HG02623 (cell line): ENCODE data around the gene FER1L5.

Experiments
- ATAC-seq: cut with Tn5 transposase; IDR thresholded peaks from one replicate; pipeline ENCODE4 v1.9.1; 2021; ENCODE audit warnings: moderate library complexity; ENCODE audit not compliant: unreplicated experiment

The FER1L5 gene

DNA sequence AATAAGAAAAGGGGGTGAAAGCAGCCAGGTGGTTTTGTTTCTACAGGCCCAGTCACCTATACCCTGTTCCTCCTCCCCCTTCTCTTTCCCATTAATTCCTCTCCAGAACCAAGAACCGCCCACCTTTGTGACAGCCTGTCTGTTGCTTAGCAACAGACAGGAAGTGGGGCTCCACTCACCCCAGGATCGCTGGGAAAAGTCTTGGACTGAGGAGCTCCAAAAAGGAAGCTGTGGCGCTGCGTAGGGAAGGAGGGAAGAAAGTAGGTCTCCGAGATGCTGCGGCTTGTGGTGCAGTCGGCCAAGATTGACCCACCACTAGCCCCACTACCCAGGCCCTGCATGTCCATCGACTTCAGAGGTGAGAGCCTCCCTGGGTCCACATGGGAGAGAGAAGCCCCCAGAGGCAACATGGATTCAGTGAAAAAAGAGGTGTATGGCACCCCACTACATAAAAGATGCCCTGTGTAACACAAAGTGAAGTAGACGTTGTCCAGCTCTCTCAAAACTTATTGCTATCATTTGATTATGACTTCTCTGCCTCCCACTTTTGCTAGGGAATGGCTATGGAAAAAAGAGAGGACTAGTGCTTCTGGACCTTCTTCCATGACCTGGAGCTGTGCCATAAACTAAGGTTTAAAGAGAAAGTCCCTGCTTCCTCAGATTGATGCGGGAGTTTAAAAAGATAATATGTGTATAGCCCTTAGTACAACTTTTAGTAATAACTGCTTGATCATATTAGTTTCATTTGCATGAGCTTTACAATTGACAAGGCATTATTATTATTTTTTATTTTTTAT lies at the start of gene FER1L5:
TSS of gene FER1L5 (plus strand) at position 201 of the 797 bp plus-strand sequence. CDS start at position 274, 73 bp downstream.
- no peak for ATAC-seq

DNA sequence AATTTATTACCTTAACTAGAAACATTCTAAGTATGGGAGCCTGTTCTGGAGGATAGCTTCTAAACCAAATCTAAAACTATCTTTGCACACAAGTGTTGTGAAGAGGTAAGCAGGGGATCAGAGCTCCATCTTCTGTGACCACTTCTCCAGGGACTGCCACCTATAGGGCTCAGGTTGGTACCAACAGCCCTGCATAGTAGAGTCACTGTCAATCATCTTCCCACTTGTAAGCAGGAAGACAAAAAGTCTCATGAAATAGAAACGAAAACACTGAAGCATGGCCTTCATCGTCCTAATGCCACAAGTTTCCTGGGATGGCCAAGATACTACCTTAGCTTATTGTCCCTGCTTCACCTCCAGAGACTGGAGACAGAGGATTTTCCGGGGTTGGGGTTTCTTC lies 48.3 kb upstream of the FER1L5 start:
- ATAC-seq, result no peak

DNA sequence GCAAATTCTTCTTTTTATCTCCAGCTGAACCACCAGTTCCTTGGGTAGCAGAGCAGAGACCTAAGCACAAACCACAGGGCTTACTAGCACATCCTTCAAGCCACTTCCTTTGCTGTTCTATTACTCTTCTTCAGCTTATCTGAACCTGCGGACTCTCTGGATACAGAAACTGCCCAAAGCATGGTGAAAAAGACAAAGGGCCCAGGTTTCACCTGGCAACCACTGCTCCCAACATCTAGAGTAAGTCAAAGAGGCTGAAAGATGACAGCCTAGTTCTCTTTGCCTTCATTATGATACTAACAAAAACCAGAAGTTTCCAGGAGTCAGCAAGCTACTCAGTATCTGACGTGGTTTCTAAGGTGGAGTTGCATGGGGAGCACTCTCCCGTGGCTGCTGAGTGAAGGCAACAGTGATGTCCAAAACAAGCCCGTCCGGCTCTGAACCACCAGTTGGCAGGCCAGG lies 47.8 kb upstream of the FER1L5 start:
- no peak for ATAC-seq

DNA sequence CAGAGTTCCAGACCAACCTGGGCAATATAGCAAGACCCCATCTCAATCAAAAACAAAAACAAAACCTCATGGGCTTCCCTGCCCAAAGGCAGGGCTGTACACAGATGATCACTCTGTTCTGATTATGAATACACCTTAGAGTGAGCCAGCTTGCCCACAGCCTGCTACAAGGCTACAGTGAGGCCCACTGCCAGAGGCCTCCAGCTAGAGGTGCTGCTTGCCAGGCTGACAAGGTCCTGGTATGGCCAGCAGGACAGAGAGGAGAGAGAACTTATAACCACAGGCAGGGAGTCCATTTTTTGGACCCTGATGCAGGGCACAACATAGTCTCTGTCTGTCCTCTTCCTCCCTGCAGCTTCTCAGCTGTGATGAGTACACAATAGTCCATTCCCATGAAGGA lies 46.0 kb upstream of the FER1L5 start:
- ATAC-seq, result no peak

DNA sequence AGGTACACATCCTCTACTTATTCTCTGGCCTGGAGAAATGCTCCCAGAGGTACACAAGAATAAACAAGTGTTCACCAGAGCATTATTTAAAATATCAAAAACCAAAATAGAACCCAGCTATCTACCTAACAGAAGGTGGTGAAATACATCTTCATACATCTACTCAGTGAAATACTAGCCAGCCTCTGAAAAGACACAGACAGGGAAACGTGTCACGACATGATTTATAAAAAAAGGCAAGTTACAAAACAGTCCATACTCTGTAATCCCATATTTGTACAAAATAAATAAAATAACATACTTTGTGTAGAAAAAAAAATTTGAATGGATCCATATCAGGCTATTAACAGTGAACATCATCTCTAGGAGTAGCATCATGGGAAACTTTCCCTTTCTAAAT lies 42.6 kb upstream of the FER1L5 start:
- no peak for ATAC-seq

DNA sequence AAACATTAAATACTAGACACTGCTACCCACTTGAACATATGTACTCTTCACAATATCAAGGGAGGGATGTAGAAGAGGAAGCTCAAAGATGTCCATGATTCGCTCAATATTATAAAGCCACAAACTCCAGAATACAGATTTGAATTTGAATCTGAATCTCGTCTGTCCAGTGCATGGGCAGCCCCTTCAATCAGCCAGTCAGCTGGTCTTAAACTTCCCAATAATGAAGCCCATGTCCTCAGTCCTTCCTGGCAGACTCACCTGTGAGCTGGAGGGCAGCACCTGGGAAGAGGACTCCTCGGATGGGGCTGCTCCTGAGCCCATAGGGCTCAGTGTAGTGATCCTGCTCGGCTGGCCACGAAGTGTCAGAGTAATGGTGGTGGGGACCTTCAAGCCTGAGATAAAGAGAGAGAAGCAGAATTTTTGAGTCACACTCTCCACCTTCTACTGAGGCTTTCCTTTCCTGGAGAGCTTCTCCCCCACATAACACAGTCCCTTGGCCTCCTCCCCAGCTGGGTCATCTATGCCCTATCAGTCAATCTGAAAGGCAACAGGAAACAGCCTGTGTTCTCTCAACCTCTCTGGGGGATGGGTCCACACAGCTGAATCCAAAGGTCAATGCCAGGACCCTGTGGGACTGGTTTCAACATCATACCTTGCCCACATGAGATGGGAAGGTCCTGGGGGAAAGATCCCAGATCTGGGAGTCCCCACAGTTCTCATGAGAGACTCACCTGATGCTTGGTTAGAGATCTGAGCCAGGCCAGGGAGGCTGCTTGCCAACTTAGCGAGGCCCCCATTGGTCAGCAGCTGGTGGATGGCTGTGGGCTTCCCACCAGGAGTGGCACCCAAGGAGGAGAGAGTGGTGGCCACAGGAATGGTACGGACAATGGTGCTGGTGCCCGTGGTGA lies 40.9 kb upstream of the FER1L5 start:
- ATAC-seq, result no peak

DNA sequence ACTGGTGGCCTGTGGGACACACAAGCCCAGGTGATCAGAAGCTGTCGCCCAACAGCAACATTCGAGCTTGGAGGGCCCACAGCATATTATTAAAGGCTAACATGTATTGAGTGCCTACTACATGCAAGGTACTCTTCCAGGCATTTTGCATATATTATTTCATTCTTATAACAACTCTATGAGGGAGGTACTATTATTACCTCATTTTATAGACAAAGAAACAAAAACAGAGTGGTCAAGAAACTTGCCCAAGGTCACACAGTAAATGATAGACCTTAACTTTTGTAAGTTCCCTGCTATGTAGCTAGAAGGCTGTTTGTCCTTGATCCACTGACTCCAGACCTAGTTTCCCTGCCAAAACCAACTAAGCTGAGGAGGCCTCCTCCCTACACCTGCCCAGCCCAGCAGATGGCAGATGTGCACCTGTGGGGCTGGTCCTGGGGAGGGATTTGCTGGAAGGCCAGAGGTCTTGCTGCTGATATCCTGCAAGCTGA lies 40.2 kb upstream of the FER1L5 start:
- ATAC-seq, result no peak

DNA sequence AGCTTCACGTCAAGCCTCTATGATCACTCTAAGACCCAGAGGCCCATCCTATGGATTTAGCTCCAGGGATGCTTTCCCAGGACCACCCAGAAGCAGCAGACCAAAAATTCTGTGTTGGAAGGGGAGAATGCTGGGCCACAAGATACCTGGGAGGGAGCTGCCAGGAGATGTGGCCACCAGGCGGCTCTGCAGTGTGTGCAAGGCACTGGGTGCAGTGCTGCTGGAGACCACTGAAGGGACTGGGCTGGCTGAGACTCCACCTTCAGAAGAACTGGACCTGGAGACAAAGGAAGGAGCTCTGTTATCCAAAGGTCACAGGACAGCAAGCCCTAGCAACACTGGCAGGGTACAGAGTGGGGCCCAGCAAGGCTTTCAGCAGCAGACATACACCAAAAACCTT lies 38.5 kb upstream of the FER1L5 start:
- no peak for ATAC-seq

DNA sequence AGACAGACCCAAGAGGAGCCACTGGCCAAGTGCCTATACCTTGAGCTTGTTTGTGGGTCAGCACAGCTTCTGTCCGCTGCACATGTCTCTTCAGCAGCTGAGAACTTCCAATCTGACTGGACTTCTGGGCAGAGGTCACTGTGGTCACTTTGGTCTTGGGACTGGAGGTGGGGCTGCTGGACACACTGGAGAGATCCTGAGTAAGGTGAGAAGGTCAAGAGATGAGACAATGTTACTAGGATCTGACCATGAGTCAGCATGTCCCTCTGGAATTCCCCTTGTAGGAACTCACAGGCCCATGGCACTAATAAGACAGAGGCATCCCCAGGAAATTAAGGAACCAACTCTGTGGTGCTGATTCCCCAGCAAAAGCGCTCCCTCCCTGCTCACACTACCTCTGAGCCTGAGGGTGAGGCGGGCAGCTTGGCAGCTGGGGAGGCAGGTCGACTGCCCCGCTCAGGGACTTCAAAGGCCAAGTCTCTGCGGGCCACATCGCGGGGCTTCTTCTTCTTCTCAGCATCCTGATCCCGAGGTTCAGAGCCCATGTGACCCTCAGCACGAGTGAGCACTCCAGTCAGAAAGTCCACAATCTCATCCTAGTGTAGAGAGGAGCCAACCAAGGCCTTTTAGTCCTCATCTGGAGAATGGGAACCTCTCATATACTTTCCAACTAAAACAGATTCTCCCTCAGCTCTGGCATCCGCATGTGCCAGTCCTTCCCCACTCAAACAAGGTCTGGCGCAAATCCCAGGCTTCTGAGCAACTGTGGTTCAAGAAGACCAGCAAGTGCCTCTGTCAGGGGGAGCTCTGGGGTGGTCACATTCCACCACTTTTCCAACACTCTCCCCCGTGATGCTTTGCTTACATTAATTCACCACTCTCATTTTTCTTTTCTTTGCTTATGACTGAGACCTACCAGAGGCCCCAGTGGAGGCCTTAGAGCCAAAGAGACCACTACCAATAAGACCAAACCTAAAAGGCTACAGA lies 33.8 kb upstream of the FER1L5 start:
- no peak for ATAC-seq

DNA sequence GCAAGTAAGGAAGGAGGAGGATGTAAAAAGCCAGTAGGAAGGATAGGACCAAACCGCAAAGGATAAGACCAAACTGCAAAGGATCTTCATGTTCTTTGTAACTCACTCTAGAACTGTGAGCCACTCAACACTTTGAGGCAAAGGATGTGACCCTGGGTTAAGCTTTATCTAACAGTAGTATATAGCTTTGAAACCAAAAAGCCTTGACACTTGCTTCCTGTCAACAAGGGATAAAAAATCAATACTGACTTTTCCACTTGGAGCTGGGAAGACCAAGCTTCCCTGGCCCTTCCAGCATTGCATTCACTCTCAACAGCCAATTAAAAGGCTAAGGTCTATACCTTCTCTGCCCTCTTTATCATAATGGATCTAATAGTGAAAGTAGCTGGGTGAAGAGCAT lies 26.4 kb upstream of the FER1L5 start:
- no peak for ATAC-seq

DNA sequence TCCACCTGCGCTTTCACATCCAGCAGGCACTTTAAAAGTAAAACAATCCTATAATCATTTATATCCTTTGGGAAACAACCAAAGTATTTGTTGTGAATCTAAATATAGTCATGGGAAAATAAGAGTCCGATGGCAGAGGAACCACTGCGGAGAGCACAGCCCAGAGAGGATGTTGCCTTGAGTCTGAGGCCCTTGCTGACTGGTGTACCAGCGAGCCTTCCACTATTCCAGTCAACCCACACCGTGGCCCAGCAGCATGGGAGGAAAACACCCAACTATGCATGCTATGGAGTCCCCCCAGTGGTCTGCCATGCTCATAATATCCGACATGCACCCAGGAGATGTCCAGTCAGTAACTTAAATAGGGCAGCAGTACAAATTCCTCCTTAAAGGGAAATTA lies 26.0 kb upstream of the FER1L5 start:
- ATAC-seq, result no peak

DNA sequence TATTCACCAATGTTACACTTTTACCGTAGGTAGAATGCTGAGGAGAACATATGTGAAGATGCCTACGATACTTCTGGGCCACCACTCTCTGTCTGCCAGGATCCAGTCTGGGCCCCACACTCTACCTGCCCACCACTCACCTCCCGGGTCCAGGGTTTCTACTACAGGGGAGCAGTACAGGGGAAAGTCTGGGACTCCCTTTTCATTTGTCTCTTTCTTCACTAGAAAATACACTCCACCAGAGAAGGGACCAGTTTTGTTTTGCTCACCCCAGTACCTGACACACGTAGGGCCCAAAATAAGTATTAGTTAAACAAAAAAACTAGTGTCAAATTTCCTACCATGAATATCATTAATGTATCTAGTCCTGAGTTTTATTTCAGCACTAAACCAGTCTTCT lies 25.6 kb upstream of the FER1L5 start:
- ATAC-seq, result no peak

DNA sequence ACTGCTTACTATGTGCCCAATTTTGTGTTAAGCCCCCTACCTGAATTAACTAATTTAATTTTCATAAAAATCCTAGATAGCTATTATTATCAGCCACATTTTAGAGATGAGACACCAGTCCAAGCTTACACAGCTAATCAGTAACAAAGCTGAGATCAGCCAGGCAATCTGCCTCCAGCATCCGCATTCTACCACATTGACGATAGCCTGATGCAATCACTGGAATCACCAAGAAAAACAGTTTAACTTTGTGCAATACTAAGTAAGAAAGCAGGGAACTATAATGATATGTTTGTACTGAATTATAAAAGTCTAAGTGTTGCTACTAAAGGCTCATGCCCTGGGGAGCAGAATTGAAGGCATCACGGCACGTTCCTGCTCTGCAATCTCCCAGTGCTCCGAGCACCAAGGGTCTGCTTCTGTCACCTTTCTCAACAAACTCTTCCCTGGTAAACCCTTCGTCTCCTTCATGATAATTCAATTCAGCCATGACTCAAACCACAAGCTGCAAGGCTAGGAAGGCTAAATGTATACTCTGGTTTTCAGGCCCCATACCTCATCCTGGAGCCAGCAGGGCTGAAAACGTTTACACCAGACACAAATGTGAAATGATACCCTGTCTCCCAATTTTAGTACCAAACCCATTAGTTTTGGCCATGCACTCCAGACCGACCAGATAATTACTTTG lies 23.8 kb upstream of the FER1L5 start:
- ATAC-seq, result no peak

DNA sequence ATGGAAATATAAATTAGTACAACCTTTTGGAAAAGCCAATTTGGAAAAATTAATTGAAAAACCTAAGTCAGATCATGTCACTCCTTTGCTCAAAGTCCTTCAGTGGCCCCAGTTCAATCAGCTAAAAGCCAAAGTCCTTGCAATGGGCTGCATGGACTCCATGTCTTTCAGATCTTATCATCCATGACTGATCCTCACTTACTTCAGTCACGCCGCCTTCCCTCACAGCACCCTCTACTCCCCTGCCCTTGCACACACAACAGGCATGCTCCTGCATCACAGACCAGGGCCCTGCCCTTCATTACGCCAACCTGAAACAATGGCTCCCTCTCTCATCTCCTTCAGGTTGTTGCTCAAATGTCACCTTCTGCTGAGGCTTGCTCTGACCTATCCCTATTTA lies 20.0 kb upstream of the FER1L5 start:
- no peak for ATAC-seq

DNA sequence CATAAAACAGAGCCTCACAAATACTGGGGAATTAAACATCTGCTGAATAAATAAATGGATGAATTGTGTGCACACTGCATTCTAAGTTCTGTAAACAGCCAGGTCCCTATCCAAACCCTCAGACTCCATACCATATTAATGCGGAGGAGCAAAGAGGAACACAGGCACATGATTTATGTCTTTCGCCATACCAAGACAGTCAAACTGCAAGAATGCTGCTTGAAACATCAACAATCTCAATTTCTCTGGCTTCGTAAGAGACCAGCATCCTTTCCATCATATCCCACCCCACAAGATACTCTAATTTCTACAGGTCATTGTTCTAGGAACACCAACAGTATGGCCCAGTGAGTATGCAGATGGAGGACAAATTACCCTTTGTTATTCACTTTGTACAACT lies 19.4 kb upstream of the FER1L5 start:
- ATAC-seq, result no peak

DNA sequence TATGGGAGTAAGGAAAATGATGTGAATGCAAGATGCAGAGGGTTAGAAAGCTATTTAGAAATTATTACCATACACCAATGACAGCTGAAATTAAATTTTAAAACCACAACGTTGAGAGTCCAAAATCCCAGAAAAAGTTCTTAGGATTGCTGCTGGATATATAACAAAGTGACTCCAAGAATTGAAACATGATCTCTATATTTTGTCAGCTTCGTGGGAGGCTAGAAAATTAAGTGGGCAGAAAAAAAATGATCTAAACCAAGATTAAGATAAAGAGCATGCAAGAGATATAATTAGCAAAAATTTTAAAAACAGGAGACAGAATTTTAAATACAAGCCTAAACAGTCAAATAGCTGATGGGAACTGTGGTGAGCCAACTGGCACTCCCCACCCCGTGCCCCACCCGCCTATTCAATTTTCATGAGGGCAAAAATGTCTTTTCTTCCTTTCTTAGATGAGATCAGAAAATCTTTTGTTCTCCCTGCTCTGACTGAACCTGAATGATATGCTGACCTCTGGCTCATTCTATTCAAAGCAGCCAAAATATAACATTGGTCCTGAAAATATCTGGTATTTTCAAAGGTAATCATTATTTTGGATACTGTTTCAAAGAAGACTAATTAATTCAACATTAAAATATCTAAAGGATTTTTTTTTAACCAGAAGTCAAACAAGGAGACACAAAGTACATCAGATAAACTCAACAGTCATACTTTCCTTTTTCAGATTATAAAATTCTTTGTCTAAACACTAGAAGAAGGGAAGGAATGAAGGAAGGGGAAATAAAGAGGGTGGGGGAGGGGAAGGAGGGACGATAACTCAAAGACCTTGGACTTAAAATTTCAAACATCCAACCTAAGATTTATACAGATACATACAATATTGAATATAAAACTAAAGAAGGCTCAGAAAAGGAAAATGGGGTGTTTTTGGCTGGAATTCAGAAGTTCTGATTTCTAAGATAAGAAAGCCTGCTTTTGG lies 16.7 kb upstream of the FER1L5 start:
- ATAC-seq, result no peak

DNA sequence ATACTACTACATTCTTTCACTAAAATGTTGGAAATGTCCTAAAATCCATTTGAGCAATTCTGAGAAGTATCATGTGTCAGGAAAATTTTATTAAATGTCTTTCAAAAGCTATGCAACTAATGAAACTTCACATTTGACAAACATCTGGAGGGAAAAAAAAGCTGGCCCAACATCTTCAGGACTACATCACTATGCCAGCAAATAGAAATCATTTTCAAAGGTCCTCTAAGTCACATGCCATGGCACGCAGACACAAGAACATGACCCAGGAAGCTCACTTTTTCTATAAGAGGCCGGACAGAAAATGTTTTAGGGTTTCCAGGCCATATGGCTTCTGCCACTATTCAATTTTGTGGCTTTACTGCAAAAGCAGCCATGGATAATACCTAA lies 16.0 kb upstream of the FER1L5 start:
- no peak for ATAC-seq

DNA sequence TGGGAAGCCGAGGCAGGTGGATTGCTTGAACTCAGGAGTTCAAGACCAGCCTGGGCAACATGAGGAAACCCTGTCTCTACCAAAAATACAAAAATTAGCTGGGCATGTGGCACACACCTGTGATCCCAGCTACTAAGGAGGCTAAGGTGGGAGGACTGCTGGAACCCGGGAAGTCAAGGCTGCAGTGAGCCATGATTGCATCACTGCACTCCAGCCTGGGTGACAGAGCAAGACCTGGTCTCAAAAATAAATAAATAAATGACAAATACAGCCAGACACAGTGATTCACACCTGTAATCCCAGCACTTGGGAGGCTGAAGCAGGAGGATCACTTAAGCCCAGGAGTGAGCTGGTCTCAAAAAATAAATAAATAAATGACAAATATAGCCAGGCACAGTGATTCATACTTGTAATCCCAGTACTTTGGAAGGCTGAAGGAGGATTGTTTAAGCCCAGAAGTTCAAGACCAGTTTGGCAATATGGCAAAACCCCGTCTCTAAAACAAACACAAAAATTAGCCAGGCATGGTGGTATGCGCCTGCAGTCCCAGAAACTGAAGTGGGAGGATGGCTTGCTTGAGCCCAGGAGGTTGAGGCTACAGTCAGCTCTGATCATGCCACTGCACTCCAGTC lies 10.6 kb upstream of the FER1L5 start:
- no peak for ATAC-seq
